GM12878 (cell line): ENCODE measurements around the gene IQCK. TPM values are rescaled to one million over a fixed set of nuclear protein-coding genes. Genes with fewer than 3 reads are reported as not detected.

ENCODE experiments used
- ATAC-seq: fragments of 200-7000 bp; cut with Tn5 transposase; 3 replicates; pipeline ENCODE4 v1.9.1; 2020; ENCODE audit warnings: mild to moderate bottlenecking, moderate library complexity
- BruUV-seq: library from RNA; stranded (reverse); fragments of 400-500 nt; replicated peaks from 2 replicates; lab custom pipeline; 2021; lab: Mats Ljungman, UMichigan
- CTCF ChIA-PET: fragments of 300-600 bp; sonication (Branson Sonifier 250); formaldehyde crosslinking; extraction: SDS; loops from one replicate; lab custom pipeline; 2021; ENCODE audit warnings: inconsistent platforms; lab: Yijun Ruan, JAX
- POLR2A ChIA-PET: fragments of 350-600 bp; formaldehyde crosslinking; extraction: SDS; loops from one replicate; lab custom pipeline; 2021; ENCODE audit warnings: inconsistent platforms; lab: Charles Lee
- RAD21 ChIA-PET: fragments of 300-600 bp; sonication (Branson Sonifier 250); formaldehyde crosslinking; loops from one replicate; lab custom pipeline; 2023; ENCODE audit warnings: antibody characterized with exemption; ENCODE audit not compliant: unreplicated experiment; lab: Charles Lee
- SMC1A ChIA-PET: fragments of 300-600 bp; sonication (Branson Sonifier 250); formaldehyde crosslinking; loops from one replicate; lab custom pipeline; 2023; ENCODE audit not compliant: unreplicated experiment, uncharacterized antibody; lab: Charles Lee
- DNase-seq: peaks from one replicate; pipeline ENCODE4 v3.0.0-alpha.2; 2011; ENCODE audit warnings: low read depth, low spot score
- FAIRE-seq: peaks from 3 replicates; lab custom pipeline; 2011; peaks lifted over from hg19 to GRCh38; lab: Jason Lieb, UNC
- H2AFZ ChIP-seq: 2 replicates; pipeline ENCODE4 v1.6.0; 2011; ENCODE audit warnings: low read depth, low read length, control low read depth; ENCODE audit not compliant: control insufficient read depth
- H3K27ac ChIP-seq: 2 replicates; pipeline ENCODE4 v1.5.1; 2011; ENCODE audit warnings: control low read depth; ENCODE audit not compliant: control insufficient read depth, insufficient read depth
- H3K27me3 ChIP-seq, 2 experiments: replicated peaks in 1 of 2; 2 replicates each; pipeline versions ENCODE4 v1.6.0 to v1.6.1; 2011; ENCODE audit warnings: low read length in 1 of 2; ENCODE audit not compliant: control insufficient read depth in 2 of 2, insufficient read depth in 2 of 2
- H3K36me3 ChIP-seq, 2 experiments: 2 replicates each; pipeline ENCODE4 v1.5.1; 2011; ENCODE audit warnings: low read length in 1 of 2; ENCODE audit not compliant: control insufficient read depth in 2 of 2, insufficient read depth in 2 of 2
- H3K4me1 ChIP-seq: 2 replicates; pipeline ENCODE4 v1.6.1; 2011; ENCODE audit warnings: mild to moderate bottlenecking, low read length, moderate library complexity, mixed read lengths; ENCODE audit not compliant: control insufficient read depth, insufficient read depth
- H3K4me2 ChIP-seq: 2 replicates; pipeline ENCODE4 v1.6.0; 2011; ENCODE audit warnings: control low read depth; ENCODE audit not compliant: control insufficient read depth, insufficient read depth
- H3K4me3 ChIP-seq: fragments of 200-600 bp; sonication (generic); 2 replicates; pipeline ENCODE4 v1.5.1; 2016
- H3K79me2 ChIP-seq: 2 replicates; pipeline ENCODE4 v1.6.0; 2011; ENCODE audit warnings: low read length; ENCODE audit not compliant: control insufficient read depth, insufficient read depth
- H3K9ac ChIP-seq: 2 replicates; pipeline ENCODE4 v1.8.0; 2011; ENCODE audit warnings: low read length, control low read depth, mixed read lengths; ENCODE audit not compliant: control insufficient read depth, insufficient read depth
- H3K9me3 ChIP-seq: replicated peaks from 3 replicates; pipeline ENCODE4 v1.5.1; 2011; ENCODE audit warnings: mild to moderate bottlenecking, low read length; ENCODE audit not compliant: control insufficient read depth, insufficient read depth
- H4K20me1 ChIP-seq: 2 replicates; pipeline ENCODE4 v1.6.0; 2011; ENCODE audit not compliant: control insufficient read depth, insufficient read depth
- ASH2L ChIP-seq: fragments of 300-600, 200-600 bp; sonication (generic); IDR thresholded peaks from 2 replicates; pipeline ENCODE4 v1.6.1; 2017; ENCODE audit warnings: low read depth, mild to moderate bottlenecking, borderline replicate concordance
- E2F8 ChIP-seq: fragments of 450-650 bp; IDR thresholded peaks from 2 replicates; pipeline ENCODE4 v1.6.1; 2018; ENCODE audit warnings: mild to moderate bottlenecking, low read depth, moderate library complexity; ENCODE audit not compliant: partially characterized antibody
- EP300 ChIP-seq, 2 experiments: fragments of 150-350 bp in 1 of 2; IDR thresholded peaks; 2 replicates each; pipeline ENCODE4 v1.6.1; 2011 to 2012; ENCODE audit warnings: low read depth in 2 of 2, low read length in 2 of 2, borderline replicate concordance in 1 of 2, improper control_type of control experiment in 1 of 2, inconsistent platforms in 1 of 2; ENCODE audit not compliant: control insufficient read depth in 1 of 2
- IKZF2 ChIP-seq, 2 experiments: fragments of 450-650 bp; IDR thresholded peaks; 2 replicates each; pipeline ENCODE4 v1.6.1; 2017; ENCODE audit warnings: mild to moderate bottlenecking in 2 of 2, moderate library complexity in 2 of 2
- NFIC ChIP-seq: IDR thresholded peaks from 2 replicates; pipeline ENCODE4 v1.6.1; 2012; ENCODE audit warnings: low read depth, mild to moderate bottlenecking, inconsistent platforms, low read length, moderate library complexity
- NFYB ChIP-seq: IDR thresholded peaks from 2 replicates; pipeline ENCODE4 v1.6.1; 2011; ENCODE audit warnings: low read depth, mild to moderate bottlenecking, low read length, improper control_type of control experiment, moderate library complexity; ENCODE audit not compliant: insufficient read depth
- PBX3 ChIP-seq: IDR thresholded peaks from 2 replicates; pipeline ENCODE4 v1.6.1; 2011; ENCODE audit warnings: mild to moderate bottlenecking, low read depth, low read length, moderate library complexity; ENCODE audit not compliant: insufficient replicate concordance
- PML ChIP-seq: IDR thresholded peaks from 2 replicates; pipeline ENCODE4 v1.6.1; 2012; ENCODE audit warnings: low read length, inconsistent platforms
- PRDM15 ChIP-seq: fragments of 450-650 bp; formaldehyde crosslinking; IDR thresholded peaks from 2 replicates; pipeline ENCODE4 v1.4.0; 2020; ENCODE audit warnings: mild to moderate bottlenecking, moderate library complexity
- SMAD1 ChIP-seq: fragments of 450-650 bp; IDR thresholded peaks from 2 replicates; pipeline ENCODE4 v1.6.1; 2018; ENCODE audit warnings: mild to moderate bottlenecking, low read depth; ENCODE audit not compliant: partially characterized antibody
- SRF ChIP-seq, 2 experiments: IDR thresholded peaks; 2 replicates each; pipeline ENCODE4 v1.6.1; 2011; ENCODE audit warnings: low read depth in 2 of 2, low read length in 2 of 2, mild to moderate bottlenecking in 1 of 2, moderate library complexity in 1 of 2
- WRNIP1 ChIP-seq: IDR thresholded peaks from 2 replicates; pipeline ENCODE4 v1.6.1; 2011; ENCODE audit warnings: low read depth, low read length, improper control_type of control experiment, borderline replicate concordance
- ZNF622 ChIP-seq: fragments of 450-650 bp; IDR thresholded peaks from 2 replicates; pipeline ENCODE4 v1.6.1; 2017; ENCODE audit warnings: mild to moderate bottlenecking, inconsistent platforms
- WGBS: methylation state at CpG from one replicate; pipeline ENCODE4 v1.1.6; 2016; ENCODE audit warnings: low lambda C conversion rate; ENCODE audit not compliant: insufficient replicate concordance, insufficient coverage; ENCODE audit errors: missing lambda C conversion rate; 5-methylcytosine and 5-hydroxymethylcytosine counted together
- in situ Hi-C: fragments of 300-500 bp; cut with MboI; formaldehyde crosslinking; loops from 9 replicates; pipeline ENCODE4 v1.14.3; 2018; ENCODE audit warnings: mixed read lengths
- intact Hi-C: fragments of 100-400 bp; cut with micrococcal nuclease; formaldehyde crosslinking; loops from one replicate; pipeline ENCODE4 v1.14.2; 2022; ENCODE audit not compliant: unreplicated experiment
- polyA plus RNA-seq, 11 experiments: library from polyadenylated mRNA; depleted of rRNA in 4 of 11; unstranded in 6 of 11; stranded (reverse) in 5 of 11; fragments of >200 nt; fragmentation: Nextera tagmentation in 4 of 11; fragmentation: Illumina TruSeq in 1 of 11; extraction: Ambion mirVana in 4 of 11; extraction: Trizol in 1 of 11; gene quantifications; 1 replicate in 1 of 11; 2 replicates in 10 of 11; pipeline versions ENCODE4 v1.2.1 to v1.2.3, GENCODE V29; 2011 to 2016; ENCODE audit warnings: inconsistent platforms in 2 of 11, missing spikeins in 2 of 11, low read depth in 1 of 11
- total RNA-seq, 4 experiments: library from RNA; depleted of rRNA in 3 of 4; stranded (reverse); fragments of >200 nt in 3 of 4; fragmentation: Illumina TruSeq in 1 of 4; extraction: Trizol in 1 of 4; gene quantifications; 2 replicates each; pipeline versions ENCODE4 v1.2.1 to v1.2.3, GENCODE V29; 2013 to 2021
- TF ChIP-seq, protein P1 (sequence below): IDR thresholded peaks from 2 replicates; pipeline ENCODE4 v1.6.1; 2011; ENCODE audit warnings: borderline replicate concordance, low read depth, mild to moderate bottlenecking, moderate library complexity, low read length; ENCODE audit not compliant: insufficient read depth, poor library complexity, severe bottlenecking

IQCK gene
- total and polyA plus RNA-seq, 10 of the 15 experiments (the other 5 are each of a cell fraction or from before 2014, with no cell fraction given) = 1.0 to 4.2 (median 2.4) TPM

DNA sequence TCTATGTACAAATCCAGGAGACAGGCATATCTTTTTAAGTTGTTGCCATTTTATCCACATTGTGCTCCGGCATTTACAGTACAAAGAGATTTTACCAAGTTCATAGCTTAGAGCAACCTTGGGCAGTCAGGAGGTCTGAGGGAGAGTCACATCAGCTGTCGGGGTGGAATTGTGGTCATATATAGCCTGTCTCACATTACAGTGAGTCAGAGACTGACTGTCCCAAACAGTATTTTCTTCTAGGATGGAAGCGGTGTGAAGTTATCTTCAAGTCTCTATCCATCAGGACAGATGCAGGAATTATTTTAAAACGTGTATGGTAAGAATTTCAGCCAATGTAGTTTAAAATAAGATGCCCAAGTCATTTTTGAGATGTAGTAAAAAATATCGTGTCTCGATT, 113.6 kb downstream of the IQCK start:
- H3K4me1 ChIP-seq = no peaks in the 10 kb centered on the region
- H4K20me1 ChIP-seq = no peaks in the 10 kb centered on the region
- no peak overlapping the region for H3K9ac ChIP-seq
- BruUV-seq = no TSS peak
- RAD21 ChIA-PET = no interaction called here
- SMC1A ChIA-PET = interaction anchor here (1.4 kb wide), 1 partner anchor 24 kb away, joined by 3 read pairs; no protein-coding TSS in a partner anchor
- H3K4me3 ChIP-seq = no peak overlapping the region
- no peak for DNase-seq
- POLR2A ChIA-PET = no interaction called here
- H3K36me3 ChIP-seq = no peaks in the 10 kb centered on the region
- H3K9me3 ChIP-seq = no peaks in the 10 kb centered on the region
- H3K79me2 ChIP-seq = no peaks in the 10 kb centered on the region
- H2AFZ ChIP-seq = no peak overlapping the region
- no peak for TF ChIP-seq E2F8
- TF ChIP-seq, protein P1, sequence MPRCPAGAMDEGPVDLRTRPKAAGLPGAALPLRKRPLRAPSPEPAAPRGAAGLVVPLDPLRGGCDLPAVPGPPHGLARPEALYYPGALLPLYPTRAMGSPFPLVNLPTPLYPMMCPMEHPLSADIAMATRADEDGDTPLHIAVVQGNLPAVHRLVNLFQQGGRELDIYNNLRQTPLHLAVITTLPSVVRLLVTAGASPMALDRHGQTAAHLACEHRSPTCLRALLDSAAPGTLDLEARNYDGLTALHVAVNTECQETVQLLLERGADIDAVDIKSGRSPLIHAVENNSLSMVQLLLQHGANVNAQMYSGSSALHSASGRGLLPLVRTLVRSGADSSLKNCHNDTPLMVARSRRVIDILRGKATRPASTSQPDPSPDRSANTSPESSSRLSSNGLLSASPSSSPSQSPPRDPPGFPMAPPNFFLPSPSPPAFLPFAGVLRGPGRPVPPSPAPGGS = no peak
- no peak for TF ChIP-seq IKZF2 (IDR thresholded peaks at IDR 0.05)
- no peak for TF ChIP-seq ZNF622
- no peak for TF ChIP-seq PBX3
- TF ChIP-seq NFIC = no peak
- no peak for TF ChIP-seq ASH2L
- no peak for TF ChIP-seq SRF (IDR thresholded peaks at IDR 0.05; ENCODE audit: low read depth in 2 of 2, low read length in 2 of 2)
- TF ChIP-seq PRDM15 (CRISPR knock-in tag) = no peak
- TF ChIP-seq PML = no peak
- TF ChIP-seq SMAD1 = no peak
- TF ChIP-seq NFYB = no peak
- no peak for TF ChIP-seq EP300 (IDR thresholded peaks at IDR 0.05; ENCODE audit: borderline replicate concordance in 1 of 2, control insufficient read depth in 1 of 2, low read depth in 2 of 2, low read length in 2 of 2)
- TF ChIP-seq WRNIP1 = no peak
- intact Hi-C loops = no loop called here
- no peak for ATAC-seq
- 52% methylated on average over 6 of the region's 6 CpGs for WGBS
- no peak overlapping the region for H3K27ac ChIP-seq
- in situ Hi-C loops = no loop called here
- CTCF ChIA-PET = interaction anchor here (1.2 kb wide), 1 partner anchor 9 kb away, joined by 4 read pairs; no protein-coding TSS in a partner anchor
- H3K4me2 ChIP-seq = no peak overlapping the region
- no peak for FAIRE-seq
- H3K27me3 ChIP-seq = no peaks in the 10 kb centered on the region; a peak in 1 of 4 replicates
